ENCODE measurements around the gene H2BK1. TPM values are rescaled to one million over a fixed set of nuclear protein-coding genes. Genes with fewer than 3 reads are reported as not detected.
A peak's percentile ranks its signal among the peaks of the same experiment; 100 is the strongest.

The H2BK1 gene
- total RNA-seq, 2 experiments from 2014 or later, result not detected

- ATAC-seq (ENCODE audit: poor library complexity) (no peak), DNase-seq (no peak)
- Mint-ChIP-seq H3K9me3 (no peaks in the 10 kb centered on the region), H3K4me3 (no peak overlapping the region), H3K27ac (no peak overlapping the region), H3K4me1 (ENCODE audit: low read depth) (peaks cover 30% of the 10 kb centered on the region), H3K36me3 (ENCODE audit: low read depth) (peaks cover 42% of the 10 kb centered on the region), H3K27me3 (no peaks in the 10 kb centered on the region)
- Histone ChIP-seq H3K36me3 (ENCODE audit: insufficient read depth, low read length) (peaks cover 44% of the 10 kb centered on the region), H3K27ac (ENCODE audit: low read depth in 1 of 2, low read length in 2 of 2) (no peak overlapping the region), H3K4me1 (ENCODE audit: insufficient read depth, low read length) (peaks cover 31% of the 10 kb centered on the region), H3K9me3 (ENCODE audit: control insufficient read depth in 1 of 2, insufficient read depth in 1 of 2, low read length in 2 of 2) (no peaks in the 10 kb centered on the region), H3K27me3 (ENCODE audit: control insufficient read depth in 1 of 2, insufficient read depth in 2 of 2, low read length in 2 of 2) (no peaks in the 10 kb centered on the region), H3K4me3 (ENCODE audit: low read length) (no peak overlapping the region)
- POLR2A ChIA-PET, result interaction anchor here (1.0 kb wide), 1 partner anchor 11 kb away, joined by 3 read pairs; the partner anchor contains the start of gene ABCF2
- no peak for TF ChIP-seq CTCF (IDR thresholded peaks at IDR 0.05)
- intact Hi-C loops (cut with DNase I, micrococcal nuclease), result no loop called here
- CTCF ChIA-PET, result no interaction called here
These were observed 27.2 kb upstream of the H2BK1 start for GRCh38 chr7:151237244-151238189.

DNA sequence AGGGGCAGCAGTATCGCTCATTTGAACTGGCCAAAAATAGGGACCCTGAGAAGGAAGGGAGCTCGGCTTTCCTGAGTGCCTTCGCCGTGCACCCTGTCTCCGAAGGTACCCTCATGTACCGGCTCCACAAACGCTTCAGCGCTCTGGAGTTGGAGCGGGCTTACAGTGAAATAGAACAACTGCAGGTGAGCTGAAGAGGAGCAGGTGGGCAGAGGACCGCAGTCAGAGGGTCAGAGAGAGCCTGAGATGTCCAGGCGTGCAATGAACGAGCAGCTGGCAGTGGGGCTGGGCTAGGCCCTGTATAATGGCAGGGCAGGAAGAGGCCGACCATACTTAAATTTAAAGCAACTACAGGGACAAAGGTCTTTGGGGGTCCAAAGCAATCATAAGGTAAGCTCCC is 26.1 kb upstream of the H2BK1 start:
- no peak for ATAC-seq (ENCODE audit: poor library complexity)
- Mint-ChIP-seq H3K36me3 (ENCODE audit: low read depth) (peaks cover 47% of the 10 kb centered on the region), H3K27ac (no peak overlapping the region), H3K9me3 (no peaks in the 10 kb centered on the region), H3K4me3 (peak overlapping the region; percentile 34), H3K27me3 (no peaks in the 10 kb centered on the region), H3K4me1 (ENCODE audit: low read depth) (peaks cover 39% of the 10 kb centered on the region)
- Histone ChIP-seq H3K9me3 (ENCODE audit: control insufficient read depth in 1 of 2, insufficient read depth in 1 of 2, low read length in 2 of 2) (no peaks in the 10 kb centered on the region), H3K36me3 (ENCODE audit: insufficient read depth, low read length) (peaks cover 44% of the 10 kb centered on the region), H3K27me3 (ENCODE audit: control insufficient read depth in 1 of 2, insufficient read depth in 2 of 2, low read length in 2 of 2) (no peaks in the 10 kb centered on the region), H3K4me1 (ENCODE audit: insufficient read depth, low read length) (peaks cover 39% of the 10 kb centered on the region), H3K4me3 (ENCODE audit: low read length) (no peak overlapping the region), H3K27ac (ENCODE audit: low read depth in 1 of 2, low read length in 2 of 2) (no peak overlapping the region)
- POLR2A ChIA-PET, result no interaction called here
- no peak for DNase-seq
- intact Hi-C loops (cut with DNase I, micrococcal nuclease), result no loop called here
- no peak for TF ChIP-seq CTCF (IDR thresholded peaks at IDR 0.05)
- CTCF ChIA-PET, result interaction anchor here (2.3 kb wide), 1 partner anchor 8 kb away, joined by 9 read pairs; no protein-coding TSS in a partner anchor

DNA sequence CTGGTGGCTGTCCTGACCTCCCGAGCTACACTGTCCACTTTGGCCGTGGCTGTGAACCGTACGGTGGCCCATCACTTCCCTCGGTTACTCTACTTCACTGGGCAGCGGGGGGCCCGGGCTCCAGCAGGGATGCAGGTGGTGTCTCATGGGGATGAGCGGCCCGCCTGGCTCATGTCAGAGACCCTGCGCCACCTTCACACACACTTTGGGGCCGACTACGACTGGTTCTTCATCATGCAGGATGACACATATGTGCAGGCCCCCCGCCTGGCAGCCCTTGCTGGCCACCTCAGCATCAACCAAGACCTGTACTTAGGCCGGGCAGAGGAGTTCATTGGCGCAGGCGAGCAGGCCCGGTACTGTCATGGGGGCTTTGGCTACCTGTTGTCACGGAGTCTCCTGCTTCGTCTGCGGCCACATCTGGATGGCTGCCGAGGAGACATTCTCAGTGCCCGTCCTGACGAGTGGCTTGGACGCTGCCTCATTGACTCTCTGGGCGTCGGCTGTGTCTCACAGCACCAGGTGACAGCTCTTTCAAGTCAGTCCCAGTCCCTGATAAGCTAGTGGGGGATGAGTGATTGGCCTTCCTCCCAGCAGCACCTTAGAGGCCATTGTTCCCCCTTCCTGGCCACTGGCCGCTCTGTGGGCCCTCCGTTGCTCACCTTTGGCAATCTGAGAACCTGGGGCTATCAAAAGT is 25.0 kb upstream of the H2BK1 start:
- Mint-ChIP-seq H3K9me3 (no peaks in the 10 kb centered on the region), H3K27me3 (no peaks in the 10 kb centered on the region), H3K4me1 (ENCODE audit: low read depth) (peaks cover 44% of the 10 kb centered on the region), H3K4me3 (peak overlapping the region; percentile 99), H3K36me3 (ENCODE audit: low read depth) (peaks cover 47% of the 10 kb centered on the region), H3K27ac (no peak overlapping the region)
- POLR2A ChIA-PET, result interaction anchor here (3.6 kb wide), 1 partner anchor 8 kb away, joined by 18 read pairs; no protein-coding TSS in a partner anchor
- no peak overlapping the region for H3K4me3 ChIP-seq (ENCODE audit: low read length)
- no peaks in the 10 kb centered on the region for H3K9me3 ChIP-seq (ENCODE audit: control insufficient read depth in 1 of 2, insufficient read depth in 1 of 2, low read length in 2 of 2)
- DNase-seq (no peak), ATAC-seq (ENCODE audit: poor library complexity) (no peak)
- TF ChIP-seq CTCF (IDR thresholded peaks at IDR 0.05), result no peak
- H3K36me3 ChIP-seq (ENCODE audit: insufficient read depth, low read length), result peaks cover 44% of the 10 kb centered on the region
- CTCF ChIA-PET, result interaction anchor here (2.3 kb wide), 1 partner anchor 9 kb away, joined by 9 read pairs; no protein-coding TSS in a partner anchor
- no peak overlapping the region for H3K27ac ChIP-seq (ENCODE audit: low read depth in 1 of 2, low read length in 2 of 2)
- no peaks in the 10 kb centered on the region for H3K27me3 ChIP-seq (ENCODE audit: control insufficient read depth in 1 of 2, insufficient read depth in 2 of 2, low read length in 2 of 2)
- H3K4me1 ChIP-seq (ENCODE audit: insufficient read depth, low read length), result peaks cover 39% of the 10 kb centered on the region
- intact Hi-C loops (cut with DNase I, micrococcal nuclease), result no loop called here

Data from CD4-positive, alpha-beta T cell (primary cell).